Measurements from ENCODE around the gene CFAP99.

Gene CFAP99

DNA sequence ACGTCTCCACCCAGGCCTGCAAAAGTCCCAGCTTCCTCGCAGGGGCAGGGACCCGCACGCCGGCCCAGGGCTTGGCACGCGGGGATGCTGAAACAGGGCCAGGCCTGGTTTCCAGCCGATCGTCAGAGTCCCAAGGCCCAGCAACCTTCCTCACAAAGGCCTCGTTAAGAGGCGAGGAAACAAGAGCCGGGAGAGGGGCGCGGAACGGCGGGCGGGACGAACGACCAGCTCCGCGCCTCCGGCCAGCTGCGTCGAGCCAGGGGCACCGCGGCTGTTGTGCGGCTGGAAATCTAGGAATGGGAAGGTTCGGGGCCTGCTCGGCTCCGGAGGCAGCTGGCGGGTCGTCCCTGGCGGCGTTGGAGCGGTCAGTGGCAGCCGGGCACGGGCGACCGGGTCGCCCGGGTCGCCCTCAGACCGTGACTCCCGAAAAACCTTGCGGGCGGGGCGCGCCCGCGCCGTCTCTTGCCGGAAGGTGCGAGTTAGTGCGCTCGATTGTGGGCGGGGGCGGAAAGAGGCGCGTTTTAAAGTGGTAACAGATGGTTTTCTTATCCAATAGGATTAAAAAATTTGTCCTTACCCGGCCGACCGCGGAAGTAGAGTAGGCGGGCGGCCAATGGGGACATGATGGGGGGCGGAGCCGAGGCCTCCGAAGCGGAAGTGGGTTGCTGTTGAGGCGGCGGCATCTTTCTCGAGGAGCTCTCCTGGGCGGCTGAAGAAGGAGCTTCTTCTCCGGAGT, 49.9 kb downstream of the CFAP99 start, which contains the start of gene RNF4:
TSS of gene RNF4 (plus strand) at position 651 of the 736 bp plus-strand sequence. CDS start 21,388 bp downstream, outside the sequence.
- peak; percentile 97 for DNase-seq (ENCODE audit: low read depth)

DNA sequence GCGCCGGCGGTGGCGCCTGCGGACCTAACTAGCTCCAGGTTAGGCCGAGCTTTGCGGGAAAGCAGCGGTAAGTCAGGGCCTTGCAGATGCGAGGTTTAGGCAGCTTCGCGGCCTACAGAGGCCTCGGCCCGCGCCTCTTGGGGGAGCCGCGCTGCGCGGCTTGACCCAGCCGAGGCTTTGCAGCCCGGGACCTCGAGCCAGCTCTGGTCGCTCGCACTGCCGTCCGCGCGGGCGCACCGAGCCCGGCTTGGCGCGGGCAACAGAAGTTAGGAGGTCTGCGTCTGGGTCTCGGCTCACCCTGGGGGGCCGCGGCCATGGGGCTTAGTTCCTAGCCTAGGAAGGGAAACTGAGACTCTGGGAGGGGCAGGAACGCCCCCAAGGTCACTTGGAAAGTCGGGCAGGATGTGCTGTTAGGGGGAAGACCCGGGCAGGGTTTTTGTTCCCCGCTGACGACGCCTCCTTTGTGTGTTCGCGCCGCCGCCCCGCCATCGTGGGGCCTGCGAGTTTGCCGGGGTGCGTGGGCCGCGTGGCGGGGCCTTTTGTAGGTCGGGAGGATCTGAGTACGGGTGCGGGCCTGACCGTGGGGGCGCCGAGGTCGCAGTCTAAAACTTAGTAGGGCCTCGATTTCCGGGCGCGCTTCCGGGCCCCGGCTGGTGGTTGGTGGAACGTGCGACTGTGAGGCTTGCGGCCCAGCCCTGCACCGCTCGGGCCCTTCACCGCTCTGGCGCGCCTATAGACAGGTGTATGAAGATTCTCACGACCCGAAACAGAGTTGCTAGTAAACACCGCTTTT, 50.6 kb downstream of the CFAP99 start:
- DNase-seq (ENCODE audit: low read depth), result peak; percentile 54

DNA sequence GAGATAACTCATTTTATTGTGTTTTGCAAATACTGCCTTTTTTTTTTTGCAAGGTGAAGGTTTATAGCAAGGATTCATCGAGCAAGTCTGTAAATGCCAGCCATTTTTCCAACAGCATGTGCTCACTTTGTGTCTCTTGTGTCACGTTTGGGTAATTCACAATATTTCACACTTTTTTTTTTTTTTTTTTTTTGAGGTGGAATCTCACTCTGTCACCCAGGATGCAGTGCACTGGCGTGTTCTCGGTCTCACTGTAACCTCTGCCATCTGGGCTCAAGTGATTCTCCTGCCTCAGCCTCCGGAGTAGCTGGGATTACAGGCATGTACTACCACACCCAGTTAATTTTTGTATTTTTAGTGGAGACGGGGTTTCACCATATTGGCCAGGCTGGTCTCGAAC, 52.0 kb downstream of the CFAP99 start:
- no peak for DNase-seq (ENCODE audit: low read depth)

DNA sequence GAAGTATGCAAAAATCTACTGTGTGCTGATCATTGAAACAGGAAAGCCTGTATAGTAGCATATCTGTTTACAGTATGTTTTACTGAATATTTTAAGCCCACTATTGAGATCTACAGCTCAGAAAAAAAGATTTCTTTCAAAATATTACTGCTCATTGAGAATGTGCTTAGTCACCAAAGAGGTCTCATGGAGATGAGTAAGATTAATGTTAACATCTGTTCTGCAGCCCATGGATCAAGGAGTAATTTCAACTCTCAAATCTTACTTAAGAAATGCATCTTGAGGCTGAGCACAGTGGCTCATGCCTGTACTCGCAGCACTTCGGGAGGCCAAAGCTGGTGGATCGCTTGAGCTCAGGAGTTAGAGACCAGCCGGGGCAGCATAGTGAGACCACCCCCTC, 53.4 kb downstream of the CFAP99 start:
- peak; percentile 44 for DNase-seq (ENCODE audit: low read depth)

DNA sequence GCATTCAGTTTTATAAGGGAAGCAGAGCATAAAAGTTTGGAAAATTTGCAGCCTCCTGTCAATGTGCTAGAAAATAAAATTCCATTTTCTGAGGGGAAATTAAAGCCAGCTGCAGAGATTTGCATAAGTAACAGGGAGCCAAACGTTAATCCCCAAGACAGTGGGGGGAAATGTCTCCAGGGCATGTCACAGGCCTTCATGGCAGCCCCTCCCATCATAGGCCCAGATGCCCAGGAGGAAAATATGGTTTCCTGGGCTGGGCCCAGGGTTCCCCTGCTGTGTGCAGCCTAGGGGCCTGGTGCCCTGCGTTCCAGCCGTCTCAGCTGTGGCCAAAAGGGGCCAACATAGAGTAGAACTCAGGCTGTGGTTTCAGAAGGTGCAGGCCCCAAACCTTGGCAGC, 59.5 kb downstream of the CFAP99 start:
- DNase-seq (ENCODE audit: low read depth), result peak; percentile 58

DNA sequence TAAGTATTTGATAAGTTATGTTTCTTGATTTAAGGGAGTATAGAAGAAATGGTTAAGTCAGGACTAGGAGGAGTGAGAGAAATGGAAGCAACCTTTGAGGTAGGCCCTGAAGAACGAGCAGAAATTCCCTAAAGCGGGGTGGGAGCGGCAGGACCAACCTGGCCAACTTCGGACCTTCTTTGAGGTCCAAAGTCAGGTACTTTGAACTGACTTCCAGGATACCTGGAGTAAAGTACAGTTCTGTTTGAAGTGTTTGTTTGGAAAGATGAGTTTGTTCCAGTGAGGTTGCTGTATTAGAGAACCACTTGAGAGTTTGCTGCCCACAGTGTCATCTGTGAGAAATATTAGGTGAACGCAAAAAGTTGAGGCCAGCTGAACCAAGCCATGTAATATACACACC, 61.9 kb downstream of the CFAP99 start:
- DNase-seq (ENCODE audit: low read depth), result no peak

DNA sequence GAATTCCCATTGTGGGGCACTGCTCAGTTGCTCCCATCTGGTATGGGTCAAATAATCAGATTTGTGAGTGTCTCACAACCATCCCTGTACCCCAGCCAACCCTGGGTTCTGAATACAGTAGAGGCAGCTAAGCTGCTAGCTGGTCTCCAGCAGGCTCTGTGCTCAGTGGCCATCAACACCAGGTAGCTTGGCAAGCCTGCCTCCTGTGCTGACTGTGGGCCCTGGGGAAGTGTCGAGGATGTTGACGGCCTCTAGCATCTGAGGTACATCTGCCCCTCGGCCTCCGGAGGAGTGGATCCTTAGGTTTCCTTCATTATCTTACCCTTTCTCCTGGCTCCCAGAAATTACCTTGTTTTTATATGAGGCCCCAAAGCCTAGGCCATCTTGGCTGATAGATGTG, 63.4 kb downstream of the CFAP99 start:
- no peak for DNase-seq (ENCODE audit: low read depth)

DNA sequence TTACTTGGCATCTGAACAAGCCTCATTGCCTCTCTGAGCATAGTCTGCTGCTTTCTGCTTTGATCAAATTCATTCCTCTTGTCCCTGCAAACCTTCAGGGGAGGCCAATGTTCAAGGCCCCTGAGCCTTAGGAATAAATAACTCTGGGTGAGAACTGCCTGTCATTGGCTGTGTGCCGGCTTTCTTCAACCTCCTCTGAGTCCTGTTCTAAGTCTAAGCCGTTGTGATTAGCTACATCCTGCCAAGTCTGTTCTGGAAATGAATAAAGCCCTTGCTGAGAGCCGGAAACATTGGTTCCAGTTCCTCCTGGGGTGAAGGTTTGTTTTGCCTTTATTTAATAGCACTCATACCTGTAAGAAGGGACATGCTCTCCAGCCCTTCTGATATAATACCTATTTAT, 63.9 kb downstream of the CFAP99 start:
- DNase-seq (ENCODE audit: low read depth), result peak; percentile 65

DNA sequence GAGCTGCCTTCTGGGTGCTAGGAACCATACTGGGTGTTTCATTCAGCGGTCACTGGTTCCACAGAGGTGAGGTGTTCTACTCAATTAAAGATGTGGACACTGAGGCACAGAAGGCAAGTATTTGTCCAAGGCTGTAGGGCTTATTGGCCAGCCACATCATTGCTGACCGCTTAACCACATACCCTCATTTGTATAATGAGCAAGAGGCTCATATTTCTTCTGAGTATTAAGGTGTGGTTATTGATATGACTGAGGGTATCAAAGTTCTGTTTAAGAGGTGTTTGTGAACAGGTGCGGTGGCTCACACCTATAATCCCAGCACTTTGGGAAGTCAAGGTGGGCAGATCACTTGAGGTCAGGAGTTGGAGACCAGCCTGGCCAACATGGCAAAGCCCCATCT, 64.5 kb downstream of the CFAP99 start:
- DNase-seq (ENCODE audit: low read depth), result no peak

DNA sequence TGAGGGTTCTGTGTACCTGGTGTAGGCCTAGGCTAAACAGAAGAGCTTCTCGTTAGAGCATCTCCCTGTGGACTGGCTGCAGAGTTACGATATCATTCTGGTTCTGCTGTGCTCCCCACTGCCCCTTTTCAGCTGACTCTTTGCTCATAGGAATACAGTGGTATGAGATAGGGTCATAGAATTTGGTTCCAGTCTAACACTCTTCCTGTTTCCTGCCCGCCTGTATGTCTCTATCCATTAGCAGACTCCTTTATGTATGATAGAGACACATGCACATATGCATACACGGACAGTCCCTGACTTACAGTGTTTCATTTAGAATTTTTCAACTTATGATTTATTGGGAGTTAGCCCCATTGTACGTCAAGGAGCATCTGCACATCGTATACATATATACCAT, 65.4 kb downstream of the CFAP99 start:
- DNase-seq (ENCODE audit: low read depth), result no peak

DNA sequence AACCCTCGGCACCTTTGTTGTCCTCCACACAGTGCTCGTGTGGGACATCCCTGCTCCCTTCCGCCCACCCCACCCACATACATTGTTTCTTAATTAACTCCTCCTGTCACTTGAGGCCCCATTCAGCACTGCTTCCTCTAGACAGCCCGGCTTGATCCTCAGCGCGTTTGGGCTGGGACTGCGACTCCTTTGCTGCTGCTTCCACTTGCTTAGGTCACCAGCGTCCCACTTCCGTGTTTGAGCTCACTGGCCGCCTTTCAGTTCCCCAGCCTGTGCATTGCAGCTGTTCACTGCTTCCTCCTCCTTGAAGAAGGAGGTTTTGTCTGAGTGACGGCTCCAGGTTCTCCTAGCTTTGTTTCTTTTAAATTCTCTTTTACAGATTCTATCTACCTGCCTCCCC, 66.2 kb downstream of the CFAP99 start:
- DNase-seq (ENCODE audit: low read depth), result peak; percentile 51

DNA sequence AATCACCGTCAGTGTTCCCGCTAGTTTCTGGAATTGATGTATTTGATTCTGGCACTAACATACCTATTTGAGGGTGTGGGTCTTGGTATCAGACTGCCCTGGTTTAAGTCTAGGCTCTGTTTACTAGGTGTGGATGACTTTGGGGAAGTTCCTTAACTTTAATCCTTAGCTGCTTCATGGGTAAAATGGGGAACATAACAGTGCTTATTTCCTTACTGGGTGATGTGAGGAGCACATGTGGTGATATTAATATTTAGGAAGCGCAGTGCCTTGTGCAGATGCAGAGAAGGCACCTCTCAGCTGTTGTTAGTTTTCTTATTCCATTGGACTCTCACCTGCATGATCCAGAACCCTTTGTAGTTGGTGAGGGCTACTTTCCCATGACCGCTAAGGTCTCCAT, 67.2 kb downstream of the CFAP99 start:
- DNase-seq (ENCODE audit: low read depth), result no peak

DNA sequence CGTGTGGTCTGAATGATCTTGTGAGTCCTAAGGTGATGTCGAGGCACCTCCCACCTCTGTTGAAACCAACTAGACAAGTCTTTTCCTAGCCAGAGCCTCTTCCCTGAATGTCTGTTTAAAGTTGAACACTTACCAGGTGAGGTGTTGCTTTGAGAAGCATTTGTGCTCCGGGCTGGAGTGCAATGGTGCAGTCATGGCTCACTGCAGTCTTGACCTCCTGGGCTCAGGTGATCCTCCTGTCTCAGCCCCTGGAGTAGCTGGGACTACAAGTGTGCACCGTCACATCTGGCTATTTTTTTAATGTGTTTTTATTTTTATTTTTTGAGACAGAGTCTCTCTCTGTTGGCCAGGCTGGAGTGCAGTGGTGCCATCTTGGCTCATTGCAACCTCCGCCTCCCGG, 68.2 kb downstream of the CFAP99 start:
- no peak for DNase-seq (ENCODE audit: low read depth)

DNA sequence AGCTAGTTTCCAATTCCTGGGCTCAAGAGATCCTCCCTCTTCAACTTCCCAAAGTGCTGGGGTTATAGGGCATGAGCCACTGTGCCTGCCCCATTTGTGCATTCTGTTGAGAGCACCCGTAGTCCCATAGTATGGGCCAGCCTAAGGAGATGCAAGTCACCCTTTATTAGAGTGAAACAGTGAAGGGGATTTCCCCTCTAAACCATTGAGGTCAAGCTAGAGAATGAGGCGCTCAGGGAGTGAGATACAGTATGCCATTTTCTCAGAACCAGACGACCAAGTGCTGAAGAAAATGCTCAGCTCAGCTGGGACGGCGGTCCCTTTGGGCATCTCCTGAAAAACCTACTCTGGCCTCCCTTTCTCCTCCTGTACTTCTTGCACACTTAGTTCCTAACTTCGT, 68.9 kb downstream of the CFAP99 start:
- DNase-seq (ENCODE audit: low read depth), result no peak

DNA sequence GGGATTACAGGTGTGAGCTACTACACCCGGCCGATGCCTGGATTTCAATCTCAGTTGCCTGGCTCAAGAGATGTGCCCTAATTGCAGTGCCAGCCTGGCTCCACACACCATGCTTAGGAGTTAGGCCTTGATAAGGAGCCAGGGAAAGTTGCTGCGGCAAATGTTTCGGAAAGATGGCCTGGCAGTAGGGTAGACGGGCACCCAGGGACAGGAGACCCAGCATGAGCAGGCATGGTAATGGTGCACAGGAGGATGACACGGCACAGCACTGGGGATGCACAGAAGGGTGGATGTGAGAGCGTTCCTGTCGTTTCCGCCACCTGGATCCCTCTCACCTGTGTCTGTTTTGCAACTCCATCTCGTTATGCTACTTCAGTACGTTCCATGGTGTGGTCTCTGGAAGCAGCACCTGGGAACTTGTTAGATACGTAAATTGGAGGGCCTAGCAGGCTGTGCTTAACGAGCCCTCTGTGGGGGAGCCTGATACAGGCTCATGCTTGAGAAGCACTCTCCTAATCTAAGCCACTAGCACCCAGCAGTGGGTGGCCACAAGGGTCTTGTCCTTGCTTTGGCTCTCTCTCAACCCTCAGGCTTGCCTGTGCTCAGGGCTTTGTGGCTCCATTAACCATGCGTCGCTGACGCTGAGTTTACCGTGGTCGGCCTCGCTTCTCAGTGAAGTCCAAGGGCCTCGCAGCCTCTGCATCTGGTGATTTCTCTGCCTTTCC, 70.5 kb downstream of the CFAP99 start:
- DNase-seq (ENCODE audit: low read depth), result no peak

DNA sequence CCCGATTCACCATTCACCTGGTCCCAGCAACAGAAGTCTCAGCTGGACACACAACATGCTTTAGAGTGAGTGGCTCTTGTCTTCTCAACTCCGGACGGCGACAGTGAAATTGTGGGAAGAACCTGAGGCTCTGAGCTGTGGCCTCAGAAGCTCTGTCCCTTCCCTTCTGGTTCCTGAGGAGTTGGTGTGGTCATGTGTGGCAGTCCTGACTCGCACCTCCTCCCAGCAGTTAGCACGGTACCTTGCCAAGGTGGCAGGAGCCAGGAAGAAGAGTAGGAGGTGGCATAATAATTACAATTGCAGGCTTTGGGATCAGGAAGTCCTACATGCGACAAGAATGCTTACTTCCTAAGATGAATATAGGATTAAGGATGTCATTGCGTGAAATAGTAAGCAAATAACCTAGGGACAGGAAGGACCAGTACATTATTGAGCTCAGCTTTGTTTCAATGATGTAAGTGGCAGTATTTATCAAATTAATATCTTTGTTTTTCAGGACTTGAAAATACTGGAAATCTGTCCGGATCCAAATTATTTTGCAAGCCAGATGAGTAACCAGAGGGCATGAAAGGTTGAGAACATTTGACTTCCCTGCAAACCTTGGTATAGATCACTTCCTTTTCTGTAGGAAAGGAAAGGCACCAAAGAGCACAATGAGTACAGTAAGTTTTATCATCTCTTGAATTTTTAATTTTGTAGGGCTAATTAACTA, 71.2 kb downstream of the CFAP99 start:
- no peak for DNase-seq (ENCODE audit: low read depth)

DNA sequence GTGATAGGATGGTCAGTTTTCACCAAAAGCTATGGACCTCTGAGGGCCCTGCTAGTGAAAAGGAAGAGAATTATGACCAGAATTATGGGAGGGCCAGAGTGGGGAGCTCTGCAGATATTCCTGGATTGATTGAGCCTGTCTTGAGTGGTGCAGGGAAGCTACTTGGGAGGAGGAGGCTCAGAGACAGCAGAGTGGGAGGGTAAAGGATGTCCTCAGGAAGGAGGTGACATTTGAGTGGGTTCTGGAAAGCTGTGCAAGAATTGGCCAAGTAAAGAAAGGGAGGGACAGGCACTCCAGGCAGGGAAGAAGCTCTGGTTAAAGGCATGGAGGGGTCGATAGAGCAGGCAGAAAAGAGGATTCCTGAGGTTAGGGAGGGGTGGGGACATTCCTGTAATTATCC, 74.2 kb downstream of the CFAP99 start:
- DNase-seq (ENCODE audit: low read depth), result no peak

DNA sequence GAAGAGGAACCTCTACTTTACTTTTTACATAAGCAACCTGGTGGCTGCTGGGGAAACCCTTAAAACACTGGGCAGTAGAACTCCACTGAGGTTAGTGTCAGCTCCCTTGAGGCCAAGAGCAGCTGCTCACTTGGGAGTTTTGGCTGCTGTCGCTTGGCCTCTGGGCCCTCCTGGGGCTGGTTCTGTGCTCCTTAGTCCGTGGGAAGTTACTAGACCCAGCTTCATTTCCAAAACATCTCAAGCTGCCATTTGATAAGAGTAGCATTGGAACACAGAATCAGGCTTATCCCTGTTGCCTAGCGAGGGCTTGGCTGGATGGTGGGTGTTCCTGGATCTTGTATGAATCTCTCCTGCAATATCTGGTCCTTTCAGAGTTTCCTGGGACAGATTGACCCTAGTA, 76.2 kb downstream of the CFAP99 start:
- no peak for DNase-seq (ENCODE audit: low read depth)

DNA sequence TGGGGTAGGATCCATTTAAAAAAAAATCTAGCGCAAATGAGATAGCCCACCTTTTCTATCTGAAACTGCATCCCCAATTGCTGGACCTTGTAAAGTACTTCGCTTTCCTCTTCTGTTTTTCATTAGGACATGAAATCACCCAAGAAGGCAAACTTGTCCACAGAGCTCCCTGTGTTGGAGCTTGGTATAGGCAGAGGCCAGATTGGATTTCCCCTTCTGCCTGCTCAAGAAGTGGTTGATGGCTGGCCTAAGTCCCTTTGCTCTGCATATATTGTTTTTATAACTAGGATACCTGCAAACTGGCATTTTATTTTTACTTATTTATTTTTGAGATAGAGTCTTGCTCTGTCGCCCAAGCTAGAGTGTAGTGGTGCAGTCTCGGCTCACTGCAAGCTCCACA, 78.6 kb downstream of the CFAP99 start:
- no peak for DNase-seq (ENCODE audit: low read depth)

DNA sequence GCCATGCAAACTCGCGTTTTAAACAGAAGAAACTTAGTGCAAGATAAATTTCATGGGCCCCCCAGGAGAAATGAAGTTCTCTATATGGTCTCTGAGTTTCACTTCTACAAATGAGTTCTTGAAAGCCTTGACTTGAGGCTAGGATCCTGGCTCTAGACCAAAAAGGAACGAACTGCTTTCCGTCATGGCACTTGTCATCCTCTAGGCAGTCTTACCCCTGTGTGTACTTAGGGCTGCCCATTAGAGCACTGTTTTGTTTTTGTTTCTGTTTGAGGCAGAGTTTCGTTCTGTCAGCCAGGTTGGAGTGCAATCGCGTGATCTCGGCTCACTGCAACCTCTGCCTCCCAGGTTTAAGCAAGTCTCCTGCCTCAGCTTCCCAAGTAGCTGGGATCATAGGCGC, 79.2 kb downstream of the CFAP99 start:
- DNase-seq (ENCODE audit: low read depth), result no peak

DNA sequence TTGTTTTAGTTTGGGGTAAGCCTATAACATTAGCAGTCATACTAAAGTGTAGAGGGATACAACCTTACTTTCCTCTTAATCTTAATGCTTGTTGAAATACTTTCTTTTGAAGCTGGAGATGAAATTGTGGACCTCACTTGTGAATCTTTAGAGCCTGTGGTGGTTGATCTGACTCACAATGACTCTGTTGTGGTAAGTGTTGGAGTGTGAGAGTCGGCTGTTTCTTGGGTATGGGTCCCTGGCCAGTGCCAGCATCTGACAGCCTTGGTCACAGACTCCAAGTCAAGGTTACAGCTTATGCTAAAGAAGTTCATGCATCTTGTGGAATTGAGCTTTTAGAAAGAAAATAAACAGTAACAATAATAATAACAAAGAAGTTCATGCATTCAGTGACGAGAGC, 81.8 kb downstream of the CFAP99 start:
- no peak for DNase-seq (ENCODE audit: low read depth)

DNA sequence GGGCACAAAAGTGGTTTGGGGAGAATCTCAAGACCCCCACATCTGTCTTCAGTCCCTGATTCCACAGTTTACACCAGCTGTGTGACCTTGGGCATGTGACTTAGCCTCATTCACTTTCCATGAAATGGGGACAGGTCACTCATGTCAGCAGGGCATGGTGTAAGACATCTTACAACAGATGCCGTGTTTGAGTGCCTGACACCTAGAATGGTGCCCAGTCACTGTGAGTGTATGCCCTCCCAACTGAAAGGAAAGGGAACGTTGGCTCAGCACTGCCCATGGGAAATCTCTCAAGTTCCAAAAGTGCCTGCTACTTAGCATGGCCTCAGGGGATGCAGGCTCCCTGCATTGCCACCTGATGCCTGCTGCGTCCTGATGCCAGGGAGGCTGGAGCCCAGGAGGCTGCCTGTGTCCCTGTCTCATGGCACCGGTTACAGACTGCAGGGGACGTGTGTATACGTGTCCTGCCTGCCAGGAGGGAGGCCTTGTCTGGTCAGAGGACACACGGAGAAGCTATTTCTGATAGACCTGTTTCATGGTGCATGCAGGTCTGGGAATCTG, 82.4 kb downstream of the CFAP99 start:
- no peak for DNase-seq (ENCODE audit: low read depth)
